ENCODE results near the gene NUDT19. TPM values are rescaled to one million over a fixed set of nuclear protein-coding genes. Genes with fewer than 3 reads are reported as not detected.
"Not testable (repeated sequence)": the region's sequence is repeated elsewhere in the genome, so short reads cannot be mapped to it uniquely, and the experiment has no call there.

The NUDT19 gene
- polyA plus RNA-seq, 1 donor, result 8.2 TPM

DNA sequence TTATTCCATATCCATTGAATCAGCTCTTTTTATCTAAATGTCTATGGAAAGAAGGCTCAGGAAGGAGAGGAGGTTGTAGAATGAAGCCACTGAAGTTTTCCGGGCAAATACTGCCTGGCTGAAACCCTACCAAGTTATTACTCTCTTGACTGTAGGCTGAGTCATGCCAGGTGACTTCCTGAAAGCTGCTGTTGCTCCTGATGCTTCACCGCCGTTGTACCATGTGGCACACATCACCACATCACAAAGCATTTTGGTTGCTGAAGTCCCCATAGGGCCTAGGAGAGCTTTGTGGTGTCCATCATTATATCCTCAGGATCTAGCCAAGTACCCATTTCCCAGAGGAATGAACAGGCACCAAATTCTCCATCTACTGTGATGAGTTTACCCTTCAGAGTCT is 16.8 kb downstream of the NUDT19 start:
- DNase-seq (ENCODE audit: low read depth), result no peak

DNA sequence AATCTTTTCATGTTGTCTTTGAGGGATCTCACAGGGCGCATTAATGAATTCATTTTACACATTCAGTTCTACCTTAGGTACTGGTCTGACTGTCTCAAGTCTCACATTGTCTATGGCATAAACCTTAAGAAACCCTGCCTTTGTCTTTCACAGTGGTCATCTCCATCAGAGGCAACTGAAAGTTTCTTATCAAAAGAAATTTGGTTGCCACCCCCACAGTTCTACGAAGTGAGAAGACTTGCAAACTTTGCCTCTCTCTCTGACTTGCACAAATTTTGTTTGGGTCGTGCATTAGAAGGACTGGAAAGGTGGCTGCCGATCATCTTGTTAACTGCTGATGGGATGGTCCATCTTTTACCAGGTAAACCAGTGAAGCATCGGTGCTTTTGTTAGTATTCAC is 17.4 kb downstream of the NUDT19 start:
- no peak for DNase-seq (ENCODE audit: low read depth)

DNA sequence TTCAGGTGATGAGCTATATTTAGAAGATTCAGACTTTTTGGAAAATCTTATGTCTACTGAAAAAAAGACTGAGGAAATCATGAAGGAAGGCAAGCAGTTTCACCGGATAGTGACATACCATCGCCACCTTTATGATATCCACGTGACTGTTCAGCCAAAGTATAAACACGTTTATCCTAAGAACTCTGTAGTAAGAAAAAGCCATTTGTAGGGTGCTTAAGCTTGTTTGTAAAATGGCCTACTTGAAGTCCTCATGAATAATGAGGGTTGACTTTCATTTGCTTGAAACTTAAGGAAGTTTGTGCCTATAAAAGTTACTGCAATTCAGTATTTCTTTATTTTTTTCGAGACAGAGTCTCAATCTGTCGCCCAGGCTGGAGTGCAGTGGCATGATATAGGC is 20.1 kb downstream of the NUDT19 start:
- DNase-seq (ENCODE audit: low read depth), result no peak

DNA sequence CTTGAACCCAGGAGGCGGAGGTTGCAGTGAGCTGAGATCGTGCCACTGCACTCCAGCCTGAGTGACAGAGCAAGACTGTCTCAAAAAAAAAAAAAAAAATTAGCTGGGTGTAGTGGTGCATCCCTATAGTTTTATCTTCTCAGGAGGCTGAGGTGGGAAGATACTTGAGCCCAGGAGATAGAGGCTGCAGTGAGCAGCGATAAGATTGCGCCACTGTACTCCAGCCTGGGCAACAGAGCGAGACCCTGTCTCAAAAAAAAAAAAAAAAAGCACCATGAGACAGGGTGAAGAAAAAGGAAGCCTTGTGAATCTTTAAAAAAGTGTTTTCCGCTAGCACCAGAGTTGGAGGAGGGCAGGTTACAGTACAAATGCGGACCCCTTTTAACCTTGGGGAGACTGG is 24.6 kb downstream of the NUDT19 start:
- DNase-seq (ENCODE audit: low read depth), result not testable (repeated sequence)

DNA sequence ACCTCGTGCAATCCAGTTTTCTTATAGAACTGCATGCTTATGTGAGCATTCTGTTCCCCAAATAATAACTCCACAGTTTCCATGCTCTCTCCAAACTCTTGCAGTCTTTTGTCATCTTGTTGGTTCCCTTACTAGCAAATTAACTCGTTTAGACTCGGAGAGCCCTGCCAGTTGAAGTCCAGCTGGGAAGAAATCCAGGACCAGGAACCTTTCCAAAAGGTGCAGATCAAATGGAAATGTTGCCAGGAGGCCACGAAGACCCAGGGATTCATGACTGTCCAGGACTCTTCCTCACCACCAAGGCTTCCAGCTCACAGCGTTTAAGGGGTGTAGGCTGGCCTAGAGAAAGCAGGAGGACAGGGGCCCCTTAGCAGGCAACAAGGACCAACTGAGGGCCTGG is 25.9 kb downstream of the NUDT19 start:
- no peak for DNase-seq (ENCODE audit: low read depth)

DNA sequence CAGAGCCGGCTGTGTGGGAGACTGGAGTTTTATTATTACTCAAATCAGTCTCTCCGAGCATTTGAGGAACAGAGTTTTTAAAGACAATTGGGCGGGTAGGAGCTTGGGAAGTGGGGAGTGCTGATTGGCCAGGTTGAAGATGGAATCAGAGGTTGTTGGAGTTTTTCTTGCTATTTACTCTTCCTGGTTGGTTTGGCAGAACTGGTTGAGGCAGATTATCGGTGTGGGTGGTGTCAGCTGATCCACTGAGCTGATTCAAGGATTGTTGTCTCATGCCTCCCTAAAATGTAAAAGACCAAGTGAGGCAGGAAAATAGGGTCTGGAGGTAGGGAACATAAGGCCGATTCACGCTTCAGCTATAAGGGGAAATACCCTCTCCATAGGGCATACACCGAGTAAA is 26.7 kb downstream of the NUDT19 start:
- no peak for DNase-seq (ENCODE audit: low read depth)

DNA sequence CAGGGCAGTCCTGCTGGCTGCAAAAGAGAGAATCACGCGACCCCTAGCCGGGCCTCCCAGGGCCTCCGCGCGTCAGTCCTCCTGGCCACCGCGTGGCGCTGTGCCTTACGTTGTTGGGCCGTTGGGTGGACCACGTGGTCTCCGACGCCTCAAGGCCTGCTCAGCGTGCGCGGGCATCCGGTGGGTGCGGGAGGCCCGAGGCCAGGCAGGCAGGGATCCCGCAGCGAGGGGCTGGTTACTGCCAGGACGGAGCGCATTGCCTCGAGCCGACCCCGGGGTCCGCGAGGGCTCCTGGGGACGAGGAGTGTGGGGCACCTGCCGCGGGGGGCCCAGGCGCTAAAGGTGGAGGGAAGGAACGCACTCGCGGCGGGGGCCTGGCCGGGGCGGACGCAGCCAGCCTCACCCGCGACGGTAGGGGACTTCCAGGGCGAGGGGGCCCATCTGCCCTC is 28.0 kb downstream of the NUDT19 start, which contains the start of gene TDRD12:
TDRD12 (plus strand) TSS at position 157 of the 449 bp plus-strand sequence. CDS start 306 bp downstream, outside the sequence.
- no peak for DNase-seq (ENCODE audit: low read depth)

DNA sequence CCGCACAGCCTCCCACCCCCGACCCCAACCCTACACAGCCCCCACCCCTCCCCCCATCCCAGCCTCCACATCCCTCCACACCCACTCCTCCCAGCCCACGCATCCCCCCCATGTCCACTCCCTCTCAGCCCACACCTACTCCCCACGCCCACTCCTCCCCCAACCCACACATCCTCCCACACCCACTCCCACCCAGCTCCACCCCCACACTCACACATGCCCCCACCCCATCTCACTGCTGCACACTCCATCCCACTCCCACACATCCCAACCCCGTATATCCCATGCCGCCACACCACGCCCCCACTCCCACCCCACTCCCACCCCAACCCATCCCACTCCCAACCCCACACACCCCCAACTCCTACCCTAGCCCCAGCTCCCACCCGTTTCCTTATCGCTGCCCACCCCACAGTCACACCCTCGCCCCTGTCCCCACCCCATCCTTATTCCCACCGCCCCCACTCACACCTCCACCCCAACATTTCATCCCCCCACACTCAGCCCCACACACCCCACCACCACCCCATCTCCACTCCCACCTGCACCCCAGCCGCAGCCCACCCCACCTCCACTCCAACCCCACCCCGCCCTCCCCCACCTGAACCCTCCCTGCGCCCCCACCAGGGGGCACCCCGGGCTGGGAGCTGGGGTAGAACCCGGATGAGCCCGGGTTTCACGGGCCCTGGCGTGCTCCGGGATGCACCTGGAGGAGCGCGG is 28.8 kb downstream of the NUDT19 start:
- no peak for DNase-seq (ENCODE audit: low read depth)

DNA sequence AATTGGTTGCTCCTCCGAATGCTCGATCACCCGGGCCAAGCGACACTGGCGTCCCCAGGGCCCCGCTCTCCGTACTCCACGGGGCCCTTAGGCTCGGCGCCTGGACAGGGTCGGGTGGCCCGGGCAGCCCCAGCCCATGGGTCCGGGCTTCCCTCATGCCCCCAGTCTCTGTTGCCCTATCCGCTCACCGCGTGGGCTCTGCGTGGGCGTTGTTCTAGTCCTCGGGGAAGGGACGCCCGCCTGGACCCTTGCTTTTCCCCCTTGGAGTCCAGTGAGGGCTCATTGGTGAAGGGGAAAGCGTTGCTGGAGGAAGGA is 29.3 kb downstream of the NUDT19 start:
- DNase-seq (ENCODE audit: low read depth), result no peak

DNA sequence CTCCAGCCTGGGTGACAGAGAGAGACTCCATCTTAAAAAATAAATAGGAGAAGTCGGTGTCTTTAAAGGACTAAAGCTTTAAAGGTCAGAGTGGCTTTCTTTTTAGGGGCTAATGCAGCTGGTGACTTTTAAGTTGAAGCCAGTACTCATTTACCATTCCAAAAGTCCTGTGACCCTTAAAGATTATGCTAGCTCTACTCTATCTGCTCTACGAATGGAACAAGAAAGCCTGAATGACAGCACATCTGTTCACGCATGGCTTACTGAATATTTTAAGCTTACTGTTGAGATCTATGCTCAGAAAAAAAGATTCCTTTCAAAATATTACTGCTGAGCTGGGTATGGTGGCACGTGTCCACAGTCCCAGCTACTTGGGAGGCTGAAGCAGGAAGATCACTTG is 44.3 kb downstream of the NUDT19 start:
- no peak for DNase-seq (ENCODE audit: low read depth)

DNA sequence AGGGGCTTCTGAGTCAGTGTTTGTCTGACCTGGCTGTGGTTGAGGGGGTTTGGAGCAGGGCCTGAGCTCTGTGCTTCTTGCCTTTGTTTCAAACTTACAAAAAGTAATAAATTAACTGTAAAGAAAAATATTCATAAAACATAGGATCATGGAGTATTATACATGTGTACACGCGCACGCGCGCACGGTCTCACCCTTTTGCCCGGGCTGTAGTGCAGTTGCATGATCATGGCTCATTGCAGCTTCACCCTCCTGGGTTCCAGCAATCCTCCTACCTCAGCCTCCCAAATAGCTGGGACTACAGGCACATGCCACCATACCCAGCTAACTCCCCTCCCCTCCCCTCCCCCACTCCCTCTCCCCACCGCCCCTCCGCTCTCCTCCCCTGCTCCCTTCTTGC is 51.4 kb downstream of the NUDT19 start:
- no peak for DNase-seq (ENCODE audit: low read depth)

DNA sequence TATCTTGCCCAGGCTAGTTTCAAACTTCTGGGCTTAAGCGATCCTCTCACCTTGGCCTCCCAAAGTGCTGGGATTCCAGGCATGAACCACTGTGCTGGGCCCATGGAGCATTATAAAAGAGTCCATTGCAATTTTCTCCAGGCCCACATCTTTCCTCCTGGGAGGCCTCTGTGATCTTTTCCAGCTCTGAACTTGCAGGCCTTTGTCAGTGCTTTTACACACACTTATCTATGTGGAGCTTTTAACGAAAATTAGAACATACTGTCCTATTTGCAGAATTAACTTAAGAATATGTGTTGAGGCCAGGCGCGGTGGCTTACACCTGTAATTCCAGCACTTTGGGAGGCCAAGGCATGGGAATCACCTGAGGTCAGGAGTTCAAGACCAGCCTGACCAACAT is 51.8 kb downstream of the NUDT19 start:
- DNase-seq (ENCODE audit: low read depth), result no peak

DNA sequence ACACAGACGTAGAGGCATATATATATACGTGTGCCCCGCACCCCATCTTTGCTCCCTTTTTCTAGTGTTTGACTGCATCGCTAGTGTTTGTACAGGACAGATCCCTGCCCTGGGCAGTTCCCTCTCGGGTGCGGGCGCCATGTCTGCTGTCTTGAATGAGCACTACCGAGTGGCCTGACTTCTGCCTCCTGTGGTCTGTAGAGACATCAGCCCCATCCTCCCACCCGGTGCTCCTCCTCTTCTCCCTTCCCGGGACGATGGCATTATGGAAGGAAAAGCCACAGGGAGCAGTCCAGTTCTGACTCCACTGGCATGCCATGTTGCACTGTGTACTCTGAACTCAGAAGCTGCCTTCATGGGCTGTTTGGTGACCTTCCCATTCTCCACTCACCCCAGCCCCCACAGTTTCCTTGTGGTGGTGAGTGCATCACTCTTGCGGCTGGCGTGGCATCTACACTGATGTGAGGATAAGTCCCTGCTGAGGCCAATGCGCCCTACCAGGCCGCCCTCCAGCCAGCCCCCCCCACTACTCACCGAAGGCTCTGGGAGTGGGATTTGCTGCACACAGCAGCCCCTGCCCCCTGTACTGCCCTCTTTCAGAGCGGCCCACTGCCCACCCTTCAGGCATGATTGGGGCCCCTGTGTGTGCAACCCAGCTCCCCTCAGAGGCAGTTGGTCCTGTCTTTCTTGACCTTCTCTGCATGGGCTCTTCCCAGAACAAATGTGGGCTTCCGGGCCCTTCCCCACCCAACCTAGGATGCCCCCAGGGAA is 53.1 kb downstream of the NUDT19 start:
- DNase-seq (ENCODE audit: low read depth), result no peak

DNA sequence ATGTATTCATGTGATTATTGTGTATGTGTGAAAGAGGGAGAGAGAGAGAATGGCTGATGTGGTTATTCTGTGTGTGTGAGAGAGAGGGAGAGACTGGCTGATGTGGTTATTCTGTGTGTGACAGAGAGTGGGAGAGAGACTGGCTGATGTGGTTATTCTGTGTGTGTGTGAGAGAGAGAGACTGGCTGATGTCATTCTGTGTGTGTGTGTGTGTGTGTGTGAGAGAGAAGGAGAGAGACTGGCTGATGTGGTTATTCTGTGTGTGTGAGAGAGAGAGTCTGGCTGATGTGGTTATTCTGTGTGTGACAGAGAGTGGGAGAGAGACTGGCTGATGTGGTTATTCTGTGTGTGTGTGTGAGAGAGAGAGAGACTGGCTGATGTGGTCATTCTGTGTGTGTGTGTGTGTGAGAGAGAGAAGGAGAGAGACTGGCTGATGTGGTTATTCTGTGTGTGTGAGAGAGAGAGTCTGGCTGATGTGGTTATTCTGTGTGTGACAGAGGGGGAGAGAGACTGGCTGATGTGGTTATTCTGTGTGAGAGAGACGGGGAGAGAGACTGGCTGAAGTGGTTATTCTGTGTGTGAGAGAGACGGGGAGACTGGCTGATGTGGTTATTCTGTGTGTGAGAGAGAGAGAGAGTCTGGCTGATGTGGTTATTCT is 54.1 kb downstream of the NUDT19 start:
- not testable (repeated sequence) for DNase-seq (ENCODE audit: low read depth)

DNA sequence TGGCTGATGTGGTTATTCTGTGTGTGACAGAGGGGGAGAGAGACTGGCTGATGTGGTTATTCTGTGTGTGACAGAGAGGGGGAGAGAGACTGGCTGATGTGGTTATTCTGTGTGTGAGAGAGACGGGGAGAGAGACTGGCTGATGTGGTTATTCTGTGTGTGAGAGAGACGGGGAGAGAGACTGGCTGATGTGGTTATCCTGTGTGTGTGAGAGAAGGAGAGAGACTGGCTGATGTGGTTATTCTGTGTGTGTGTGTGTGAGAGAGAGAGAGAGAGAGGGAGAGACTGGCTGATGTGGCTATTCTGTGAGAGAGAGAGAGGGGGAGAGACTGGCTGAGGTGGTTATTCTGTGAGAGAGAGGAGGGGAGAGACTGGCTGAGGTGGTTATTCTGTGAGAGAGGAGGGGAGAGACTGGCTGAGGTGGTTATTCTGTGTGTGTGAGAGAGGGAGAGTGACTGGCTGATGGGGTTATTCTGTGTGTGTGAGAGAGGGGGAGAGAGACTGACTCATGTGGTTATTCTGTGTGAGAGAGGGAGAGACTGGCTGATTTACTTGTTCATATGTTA is 55.1 kb downstream of the NUDT19 start:
- DNase-seq (ENCODE audit: low read depth), result not testable (repeated sequence)

DNA sequence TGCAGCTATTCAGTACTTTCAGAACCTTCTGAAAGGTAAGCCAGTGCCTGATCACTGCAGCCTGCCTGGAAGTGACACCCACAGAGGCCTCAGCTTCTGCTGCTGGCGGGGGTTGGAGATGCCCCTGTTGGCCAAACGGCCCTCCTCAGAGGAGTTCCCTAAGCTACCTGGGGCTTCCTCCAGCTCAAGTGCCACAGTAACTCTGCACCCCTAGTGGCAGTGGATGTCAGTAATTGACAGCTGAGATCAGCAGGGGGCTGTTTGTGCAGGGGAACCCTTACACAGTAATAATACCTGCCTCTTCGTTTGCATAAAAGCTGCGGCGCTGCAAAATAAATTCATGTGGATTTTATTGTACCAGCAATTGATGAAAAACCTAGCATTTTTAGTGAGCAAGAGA is 56.9 kb downstream of the NUDT19 start:
- DNase-seq (ENCODE audit: low read depth), result no peak

DNA sequence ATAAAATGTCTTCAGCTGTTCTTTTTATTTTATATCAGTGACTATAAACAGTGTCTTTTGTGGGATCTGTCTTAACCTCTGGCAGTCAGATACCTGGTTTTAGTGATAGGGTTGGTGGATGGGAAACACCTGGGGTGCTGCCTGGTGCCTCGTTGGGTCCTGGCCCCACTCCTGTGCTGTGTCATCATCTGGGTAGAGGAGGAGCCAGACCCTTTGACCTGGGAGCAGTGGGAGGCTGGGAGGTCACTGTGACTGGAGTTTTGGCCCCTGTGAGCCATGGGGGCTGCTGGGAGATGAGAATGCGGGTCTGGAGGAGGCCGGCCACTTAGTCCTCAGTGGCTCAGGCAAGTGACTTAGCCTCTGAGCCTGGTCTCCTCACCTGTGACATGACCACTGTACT is 57.3 kb downstream of the NUDT19 start:
- no peak for DNase-seq (ENCODE audit: low read depth)

DNA sequence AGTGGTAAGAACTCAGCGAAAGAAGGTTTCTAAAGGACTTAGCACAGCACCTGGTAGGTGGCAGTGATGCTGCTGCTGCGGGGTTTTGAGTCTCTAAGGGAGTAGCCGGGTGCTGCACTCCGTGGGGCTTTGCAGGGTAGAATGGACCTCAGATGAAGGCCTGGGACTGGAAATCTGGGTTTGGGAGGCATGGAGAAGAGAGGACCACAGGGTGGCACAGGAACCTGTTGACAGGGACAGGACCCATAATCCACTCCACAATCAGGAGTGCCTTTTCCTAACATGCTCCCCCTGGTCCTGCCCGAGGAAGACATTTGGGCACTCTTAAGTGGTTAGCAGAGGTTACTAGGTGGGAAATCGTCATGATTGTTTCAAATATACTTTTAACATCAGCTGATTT is 57.7 kb downstream of the NUDT19 start:
- DNase-seq (ENCODE audit: low read depth), result no peak

DNA sequence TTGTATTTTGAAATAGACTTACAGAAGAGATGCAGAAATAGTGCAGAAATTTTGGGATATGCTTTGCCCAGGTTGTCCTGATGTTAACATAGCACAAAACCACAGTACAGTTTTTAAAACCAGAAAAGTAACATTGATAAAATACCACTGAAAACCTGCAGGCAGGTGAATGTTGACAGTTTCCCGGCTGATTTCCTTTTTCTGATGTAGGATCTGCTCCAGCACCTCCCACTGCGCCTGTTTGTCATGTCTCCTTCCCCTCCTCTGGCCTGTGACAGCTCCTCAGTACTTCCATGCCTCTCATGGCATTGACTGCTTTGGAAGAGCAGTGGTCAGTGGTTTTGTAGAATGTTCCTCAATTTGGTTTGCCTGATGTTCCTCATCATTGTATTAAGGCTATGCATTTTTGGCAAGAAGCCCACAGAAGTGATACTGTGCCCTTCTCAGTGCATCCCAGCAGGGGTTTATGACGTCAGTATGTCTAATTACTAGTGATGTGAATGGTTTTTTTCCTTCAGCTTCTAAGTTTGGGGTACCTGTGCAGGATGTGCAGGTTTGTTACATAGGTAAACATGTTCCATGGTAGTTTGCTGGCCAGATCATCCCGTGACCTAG is 58.9 kb downstream of the NUDT19 start:
- DNase-seq (ENCODE audit: low read depth), result no peak

DNA sequence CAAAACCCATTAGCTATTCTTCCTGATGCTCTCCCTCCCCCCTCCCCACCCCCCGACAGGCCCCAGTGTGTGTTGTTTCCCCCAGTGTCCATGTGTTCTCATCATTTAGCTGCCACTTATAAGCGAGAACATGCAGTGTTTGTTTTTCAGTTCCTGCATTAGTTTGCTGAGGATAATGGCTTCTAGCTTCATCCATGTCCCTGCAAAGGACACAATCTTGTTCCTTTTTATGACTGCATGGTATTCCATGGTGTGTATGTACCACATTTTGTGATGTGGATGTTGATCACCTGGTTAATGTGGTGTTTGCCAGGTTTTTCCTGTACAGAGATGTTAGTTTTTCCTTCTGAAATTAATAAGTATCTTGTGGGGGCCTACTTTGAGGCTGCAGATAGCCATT is 59.4 kb downstream of the NUDT19 start:
- DNase-seq (ENCODE audit: low read depth), result no peak

DNA sequence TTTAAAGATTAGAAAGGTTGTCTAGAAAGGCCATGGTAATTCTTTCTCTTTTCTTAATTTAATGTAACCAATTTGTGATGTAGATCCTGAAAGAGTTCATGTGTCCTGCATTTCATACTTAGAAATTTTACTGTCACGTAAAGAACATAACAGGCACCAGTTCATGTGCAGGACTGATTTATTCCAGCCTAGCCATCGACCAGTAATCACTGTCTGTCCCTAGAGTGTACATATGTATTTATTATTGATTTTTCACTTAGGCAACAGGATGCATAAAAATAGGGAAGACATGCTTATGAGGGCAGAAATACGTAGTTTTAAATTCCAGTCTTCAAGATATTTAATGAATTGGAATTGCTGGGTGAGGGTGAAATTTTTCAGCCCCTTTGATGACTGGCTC is 65.6 kb downstream of the NUDT19 start:
- DNase-seq (ENCODE audit: low read depth), result no peak

Measured in forelimb muscle (tissue), 1 donor.